SK-N-SH (cell line): ENCODE results near the gene LMOD2.

Experiments
- CTCF ChIP-seq: fragments of 200-600 bp; sonication (generic); IDR thresholded peaks from 2 replicates; pipeline ENCODE4 v1.6.1; 2017; ENCODE audit warnings: antibody characterized with exemption, mild to moderate bottlenecking, moderate library complexity
- ELF1 ChIP-seq: IDR thresholded peaks from 2 replicates; pipeline ENCODE4 v1.4.0; 2012
- EP300 ChIP-seq, 2 experiments: IDR thresholded peaks; 2 replicates each; pipeline versions ENCODE4 v1.4.0 to v1.6.1; 2012; ENCODE audit warnings: borderline replicate concordance in 1 of 2, low read depth in 1 of 2, low read length in 1 of 2
- MAX ChIP-seq: IDR thresholded peaks from 2 replicates; pipeline ENCODE4 v1.4.0; 2012; ENCODE audit warnings: low read depth
- NRF1 ChIP-seq: IDR thresholded peaks from 2 replicates; pipeline ENCODE4 v1.6.1; 2012; ENCODE audit warnings: low read depth, mild to moderate bottlenecking, low read length
- RAD21 ChIP-seq: IDR thresholded peaks from 2 replicates; pipeline ENCODE4 v1.6.1; 2012; ENCODE audit warnings: mild to moderate bottlenecking, low read length
- RXRA ChIP-seq: IDR thresholded peaks from 2 replicates; pipeline ENCODE4 v1.4.0; 2012; ENCODE audit warnings: low read depth, mild to moderate bottlenecking, borderline replicate concordance
- SIN3A ChIP-seq: IDR thresholded peaks from 2 replicates; pipeline ENCODE4 v1.6.1; 2012; ENCODE audit warnings: low read depth, mild to moderate bottlenecking, low read length, moderate library complexity, borderline replicate concordance
- TAF1 ChIP-seq: IDR thresholded peaks from 2 replicates; pipeline ENCODE4 v1.6.1; 2012; ENCODE audit warnings: low read depth, mild to moderate bottlenecking, low read length, moderate library complexity, borderline replicate concordance
- USF1 ChIP-seq: IDR thresholded peaks from 2 replicates; pipeline ENCODE4 v1.4.0; 2012; ENCODE audit warnings: low read depth, borderline replicate concordance

GRCh38 chr7:123609883-123610239 lies 45.8 kb upstream of the LMOD2 start:
- no peak for TF ChIP-seq RXRA
- no peak for TF ChIP-seq CTCF
- no peak for TF ChIP-seq TAF1
- no peak for TF ChIP-seq EP300 (IDR thresholded peaks at IDR 0.05; ENCODE audit: borderline replicate concordance in 1 of 2, low read depth in 1 of 2, low read length in 1 of 2)
- TF ChIP-seq NRF1: no peak
- no peak for TF ChIP-seq USF1
- TF ChIP-seq RAD21: no peak
- no peak for TF ChIP-seq SIN3A
- TF ChIP-seq MAX: no peak
- TF ChIP-seq ELF1: no peak
